Measurements from ENCODE around the gene HNMT. TPM values are rescaled to one million over a fixed set of nuclear protein-coding genes. Genes with fewer than 3 reads are reported as not detected.

The HNMT gene
- total RNA-seq, 1 experiment from 2014 or later: 3.1 TPM

GRCh38 chr2:137998503-137998902, 34.2 kb downstream of the HNMT start:
- no peak overlapping the region for H3K27ac Mint-ChIP-seq
- DNase-seq (ENCODE audit: low spot score) (no peak), ATAC-seq (no peak)
- no peaks in the 10 kb centered on the region for H3K36me3 Mint-ChIP-seq
- CTCF ChIA-PET: no interaction called here
- no peaks in the 10 kb centered on the region for H3K4me1 Mint-ChIP-seq
- POLR2A ChIA-PET: no interaction called here
- H3K27me3 Mint-ChIP-seq (ENCODE audit: low read depth): no peaks in the 10 kb centered on the region
- no peak for TF ChIP-seq ZNF281 (CRISPR knock-in tag; IDR thresholded peaks at IDR 0.05)
- no peak for TF ChIP-seq SOX15 (CRISPR knock-in tag; IDR thresholded peaks at IDR 0.05)
- no peak for TF ChIP-seq ETV6 (CRISPR knock-in tag; IDR thresholded peaks at IDR 0.05)
- no peak for TF ChIP-seq USF2 (CRISPR knock-in tag; IDR thresholded peaks at IDR 0.05)
- no peak for TF ChIP-seq ELF4 (CRISPR knock-in tag; IDR thresholded peaks at IDR 0.05; ENCODE audit: low read depth)
- no peak for TF ChIP-seq IRF2 (CRISPR knock-in tag; IDR thresholded peaks at IDR 0.05; ENCODE audit: borderline replicate concordance, low read depth)
- TF ChIP-seq EMX1 (CRISPR knock-in tag; IDR thresholded peaks at IDR 0.05): no peak
- no peak for TF ChIP-seq ZNF263 (CRISPR knock-in tag; IDR thresholded peaks at IDR 0.05; ENCODE audit: low read depth)
- no peak for TF ChIP-seq ZNF671 (CRISPR knock-in tag; IDR thresholded peaks at IDR 0.05)
- peaks cover 12% of the 10 kb centered on the region for H3K9me3 Mint-ChIP-seq
- H3K4me3 Mint-ChIP-seq: no peak overlapping the region

GRCh38 chr2:137999273-137999672, 35.0 kb downstream of the HNMT start:
- POLR2A ChIA-PET: no interaction called here
- TF ChIP-seq ZNF423 (CRISPR knock-in tag; IDR thresholded peaks at IDR 0.05): no peak
- no peak for TF ChIP-seq GABPB1 (CRISPR knock-in tag; IDR thresholded peaks at IDR 0.05)
- TF ChIP-seq NFATC4 (CRISPR knock-in tag; IDR thresholded peaks at IDR 0.05): no peak
- TF ChIP-seq AR (CRISPR knock-in tag; IDR thresholded peaks at IDR 0.05): no peak
- no peak for TF ChIP-seq ATF3 (CRISPR knock-in tag; conservative IDR thresholded peaks at IDR 0.05)
- no peak for TF ChIP-seq ZNF121 (CRISPR knock-in tag; IDR thresholded peaks at IDR 0.05)
- TF ChIP-seq ELF4 (CRISPR knock-in tag; IDR thresholded peaks at IDR 0.05; ENCODE audit: low read depth): no peak
- no peak for TF ChIP-seq ZNF425 (CRISPR knock-in tag; conservative IDR thresholded peaks at IDR 0.05)
- TF ChIP-seq JAZF1 (CRISPR knock-in tag; IDR thresholded peaks at IDR 0.05): no peak
- no peak for TF ChIP-seq PREB (CRISPR knock-in tag; IDR thresholded peaks at IDR 0.05; ENCODE audit: borderline replicate concordance)
- no peak for TF ChIP-seq GTF2I (CRISPR knock-in tag; conservative IDR thresholded peaks at IDR 0.05)
- no peak for TF ChIP-seq ZSCAN18 (CRISPR knock-in tag; IDR thresholded peaks at IDR 0.05)
- no peak for TF ChIP-seq TEAD4 (CRISPR knock-in tag; IDR thresholded peaks at IDR 0.05)
- no peak for TF ChIP-seq SMAD3 (CRISPR knock-in tag; IDR thresholded peaks at IDR 0.05; ENCODE audit: borderline replicate concordance)
- TF ChIP-seq SP1 (CRISPR knock-in tag; conservative IDR thresholded peaks at IDR 0.05): no peak
- no peak for TF ChIP-seq ZNF396 (CRISPR knock-in tag; IDR thresholded peaks at IDR 0.05; ENCODE audit: borderline replicate concordance)
- no peak for TF ChIP-seq EMX1 (CRISPR knock-in tag; IDR thresholded peaks at IDR 0.05)
- no peak for TF ChIP-seq ETV6 (CRISPR knock-in tag; IDR thresholded peaks at IDR 0.05)

More at GRCh38 chr2:137999273-137999672, 35.0 kb downstream of the HNMT start:
- H3K36me3 Mint-ChIP-seq: no peaks in the 10 kb centered on the region
- DNase-seq (ENCODE audit: low spot score): no peak
- no peaks in the 10 kb centered on the region for H3K4me1 Mint-ChIP-seq
- H3K9me3 Mint-ChIP-seq: peaks cover 6% of the 10 kb centered on the region
- no peak for ATAC-seq
- H3K4me3 Mint-ChIP-seq: no peak overlapping the region
- no peak overlapping the region for H3K27ac Mint-ChIP-seq
- no peaks in the 10 kb centered on the region for H3K27me3 Mint-ChIP-seq (ENCODE audit: low read depth)
- CTCF ChIA-PET: no interaction called here

Measured in WTC11 (cell line).